Hepatocyte (in vitro differentiated cells): ENCODE results near the gene DPM1. TPM values are rescaled to one million over a fixed set of nuclear protein-coding genes. Genes with fewer than 3 reads are reported as not detected.
A peak's percentile ranks its signal among the peaks of the same experiment; 100 is the strongest.

Source experiments
- DNase-seq: peaks from one replicate; pipeline ENCODE4 v3.0.0-alpha.2; 2016; ENCODE audit warnings: low spot score
- H2AFZ ChIP-seq: fragments of 200-600 bp; sonication (generic); 2 replicates; pipeline ENCODE4 v1.6.0; 2016; ENCODE audit warnings: antibody characterized with exemption, mild to moderate bottlenecking
- H3K27ac ChIP-seq: fragments of 200-600 bp; sonication (generic); 2 replicates; pipeline ENCODE4 v1.5.1; 2016; ENCODE audit warnings: mild to moderate bottlenecking
- H3K27me3 ChIP-seq: fragments of 200-600 bp; sonication (generic); 2 replicates; pipeline ENCODE4 v1.6.1; 2016
- H3K36me3 ChIP-seq: fragments of 200-600 bp; sonication (generic); replicated peaks from 2 replicates; pipeline ENCODE4 v1.5.1; 2016; ENCODE audit warnings: low read depth; ENCODE audit not compliant: insufficient read depth
- H3K4me1 ChIP-seq: fragments of 200-600 bp; sonication (generic); 2 replicates; pipeline ENCODE4 v1.5.1; 2016; ENCODE audit warnings: mild to moderate bottlenecking, moderate library complexity; ENCODE audit not compliant: insufficient read depth
- H3K4me2 ChIP-seq: fragments of 200-600 bp; sonication (generic); 2 replicates; pipeline ENCODE4 v1.6.0; 2016
- H3K4me3 ChIP-seq: fragments of 200-600 bp; sonication (generic); 2 replicates; pipeline ENCODE4 v1.5.1; 2016; ENCODE audit warnings: mild to moderate bottlenecking
- H3K79me2 ChIP-seq: fragments of 200-600 bp; sonication (generic); 2 replicates; pipeline ENCODE4 v1.6.0; 2017; ENCODE audit warnings: mild to moderate bottlenecking
- H3K9me2 ChIP-seq: fragments of 200-600 bp; sonication (generic); replicated peaks from 2 replicates; pipeline ENCODE4 v1.6.0; 2017; ENCODE audit warnings: mild to moderate bottlenecking; ENCODE audit not compliant: insufficient read depth
- H3K9me3 ChIP-seq: fragments of 200-600 bp; sonication (generic); 2 replicates; pipeline ENCODE4 v1.5.1; 2016; ENCODE audit warnings: low read depth, mild to moderate bottlenecking
- H4K20me1 ChIP-seq: fragments of 200-600 bp; sonication (generic); 2 replicates; pipeline ENCODE4 v1.6.0; 2016; ENCODE audit warnings: mild to moderate bottlenecking; ENCODE audit not compliant: insufficient read depth, poor library complexity, severe bottlenecking
- CTCF ChIP-seq: fragments of 200-600 bp; sonication (generic); IDR thresholded peaks from 2 replicates; pipeline ENCODE4 v1.5.1; 2016; ENCODE audit warnings: antibody characterized with exemption, mild to moderate bottlenecking; ENCODE audit not compliant: poor library complexity
- EZH2 ChIP-seq: fragments of 200-600 bp; sonication (generic); IDR thresholded peaks from 2 replicates; pipeline ENCODE4 v1.6.1; 2016; ENCODE audit warnings: antibody characterized with exemption, mild to moderate bottlenecking, borderline replicate concordance
- EZH2phosphoT487 ChIP-seq: fragments of 200-600 bp; sonication (generic); IDR thresholded peaks from one replicate; pipeline ENCODE4 v1.6.1; 2018; ENCODE audit warnings: antibody characterized with exemption, mild to moderate bottlenecking, low read depth, moderate library complexity; ENCODE audit not compliant: unreplicated experiment, severe bottlenecking
- WGBS: methylation state at CpG from one replicate; pipeline ENCODE4 v1.1.6; 2016; ENCODE audit warnings: low lambda C conversion rate; ENCODE audit errors: missing lambda C conversion rate; 5-methylcytosine and 5-hydroxymethylcytosine counted together
- polyA plus RNA-seq: library from polyadenylated mRNA; unstranded; fragments of >200 nt; fragmentation: Nextera tagmentation; extraction: Ambion mirVana; gene quantifications from 2 replicates; pipeline ENCODE4 v1.2.1, GENCODE V29; 2016
- total RNA-seq: library from RNA; depleted of rRNA; stranded (reverse); fragments of >200 nt; gene quantifications from 2 replicates; pipeline ENCODE4 v1.2.3, GENCODE V29; 2014

The DPM1 gene
- total and polyA plus RNA-seq, 2 experiments from 2014 or later = 72.9 to 84.3 TPM

GRCh38 chr20:50929299-50930138 lies 28.8 kb downstream of the DPM1 start:
- H3K27me3 ChIP-seq = no peaks in the 10 kb centered on the region
- peak; percentile 98 for DNase-seq
- H3K27ac ChIP-seq = peak overlapping the region; percentile 83
- no peaks in the 10 kb centered on the region for H3K36me3 ChIP-seq
- no peak overlapping the region for H2AFZ ChIP-seq
- TF ChIP-seq CTCF (peak; percentile 97), EZH2phosphoT487 (no peak)
- no peaks in the 10 kb centered on the region for H3K9me3 ChIP-seq
- peak overlapping the region; percentile 48 for H3K4me3 ChIP-seq
- peak overlapping the region; percentile 96 for H3K4me2 ChIP-seq
- no peaks in the 10 kb centered on the region for H3K9me2 ChIP-seq
- peaks cover 54% of the 10 kb centered on the region for H4K20me1 ChIP-seq
- H3K4me1 ChIP-seq = peaks cover 31% of the 10 kb centered on the region
- peaks cover 60% of the 10 kb centered on the region for H3K79me2 ChIP-seq
- 10% methylated on average over 13 of the region's 13 CpGs for WGBS

GRCh38 chr20:50928469-50928868 lies 29.9 kb downstream of the DPM1 start:
- Histone ChIP-seq H3K27me3 (no peaks in the 10 kb centered on the region), H3K9me3 (no peaks in the 10 kb centered on the region), H3K27ac (peak overlapping the region; percentile 60), H3K36me3 (no peaks in the 10 kb centered on the region), H2AFZ (no peak overlapping the region), H4K20me1 (peaks cover 65% of the 10 kb centered on the region), H3K4me2 (peak overlapping the region; percentile 96), H3K79me2 (peaks cover 70% of the 10 kb centered on the region), H3K4me1 (peaks cover 31% of the 10 kb centered on the region), H3K9me2 (no peaks in the 10 kb centered on the region), H3K4me3 (peak overlapping the region; percentile 22)
- TF ChIP-seq EZH2phosphoT487 (no peak), EZH2 (no peak), CTCF (no peak)
- 75% methylated on average over 5 of the region's 5 CpGs for WGBS
- no peak for DNase-seq

GRCh38 chr20:50926530-50926929 lies 31.8 kb downstream of the DPM1 start:
- DNase-seq = no peak
- WGBS = 65% methylated on average over 1 of the region's 1 CpG
- Histone ChIP-seq H3K27me3 (no peaks in the 10 kb centered on the region), H3K36me3 (no peaks in the 10 kb centered on the region), H3K4me3 (no peak overlapping the region), H3K9me2 (no peaks in the 10 kb centered on the region), H3K4me2 (peak overlapping the region; percentile 96), H3K27ac (no peak overlapping the region), H2AFZ (no peak overlapping the region), H3K4me1 (peaks cover 26% of the 10 kb centered on the region), H3K9me3 (no peaks in the 10 kb centered on the region), H3K79me2 (peaks cover 90% of the 10 kb centered on the region), H4K20me1 (peaks cover 84% of the 10 kb centered on the region)
- TF ChIP-seq EZH2 = no peak
- no peak for TF ChIP-seq EZH2phosphoT487
- no peak for TF ChIP-seq CTCF
